Natural killer cell (primary cell): Measurements from ENCODE around the gene GUSB. TPM values are rescaled to one million over a fixed set of nuclear protein-coding genes. Genes with fewer than 3 reads are reported as not detected.
"Not testable (repeated sequence)": the region's sequence is repeated elsewhere in the genome, so short reads cannot be mapped to it uniquely, and the experiment has no call there.

Source experiments
- ATAC-seq, 3 donors: fragments of 150-1000 bp in 2 of 3; fragments of 200-7000 bp in 1 of 3; cut with Tn5 transposase; 1 replicate in 1 of 3; 2 replicates in 2 of 3; pipeline ENCODE4 v1.10.0; 2021; ENCODE audit warnings: mild to moderate bottlenecking in 2 of 3, moderate library complexity in 2 of 3
- DNase-seq, 2 donors: peaks; one replicate each; pipeline versions ENCODE4 v3.0.0 to v3.0.0-alpha.2; 2013 to 2021; ENCODE audit warnings: mixed read lengths in 1 of 2
- H3K27ac ChIP-seq: one replicate; pipeline ENCODE4 v1.5.1; 2013; ENCODE audit warnings: mild to moderate bottlenecking, low read length
- H3K27me3 ChIP-seq: one replicate; pipeline ENCODE4 v1.6.1; 2013; ENCODE audit warnings: low read length; ENCODE audit not compliant: control insufficient read depth, insufficient read depth
- H3K36me3 ChIP-seq: one replicate; pipeline ENCODE4 v1.6.1; 2013; ENCODE audit warnings: low read length; ENCODE audit not compliant: control insufficient read depth, insufficient read depth
- H3K4me1 ChIP-seq: one replicate; pipeline ENCODE4 v1.6.1; 2013; ENCODE audit warnings: low read length; ENCODE audit not compliant: control insufficient read depth, insufficient read depth
- H3K4me3 ChIP-seq: one replicate; pipeline ENCODE4 v1.5.1; 2013; ENCODE audit warnings: low read length
- H3K9me3 ChIP-seq: one replicate; pipeline ENCODE4 v1.6.1; 2013; ENCODE audit warnings: low read length; ENCODE audit not compliant: control insufficient read depth, insufficient read depth
- H3K27ac Mint-ChIP-seq, 2 donors: one replicate each; pipeline ENCODE4 v1.8.0; 2022; ENCODE audit warnings: mild to moderate bottlenecking in 2 of 2, mixed read lengths in 2 of 2, moderate library complexity in 1 of 2
- H3K27me3 Mint-ChIP-seq, 2 donors: one replicate each; pipeline ENCODE4 v1.8.0; 2022; ENCODE audit warnings: low read depth in 2 of 2, mixed read lengths in 2 of 2
- H3K36me3 Mint-ChIP-seq: one replicate; pipeline ENCODE4 v1.8.0; 2022; ENCODE audit warnings: mixed read lengths
- H3K4me1 Mint-ChIP-seq, 2 donors: one replicate each; pipeline ENCODE4 v1.8.0; 2022; ENCODE audit warnings: mixed read lengths in 2 of 2
- H3K4me3 Mint-ChIP-seq: one replicate; pipeline ENCODE4 v1.8.0; 2022; ENCODE audit warnings: mild to moderate bottlenecking, moderate library complexity, mixed read lengths
- H3K9me3 Mint-ChIP-seq, 2 donors: one replicate each; pipeline ENCODE4 v1.8.0; 2022; ENCODE audit warnings: mixed read lengths in 2 of 2
- WGBS: methylation state at CpG from one replicate; pipeline ENCODE4 v1.1.7; 2013; ENCODE audit warnings: missing lambda C conversion rate; ENCODE audit not compliant: insufficient coverage; 5-methylcytosine and 5-hydroxymethylcytosine counted together
- intact Hi-C: fragments of 100-400 bp; cut with micrococcal nuclease; formaldehyde crosslinking; loops from one replicate; pipeline ENCODE4 v1.14.2; 2022
- total RNA-seq, 4 donors: library from RNA; stranded (reverse); fragments of 120-200 nt in 1 of 4; gene quantifications; one replicate each; pipeline versions ENCODE4 v1.2.3 to v1.2.4, GENCODE V29; 2013 to 2022
- TF ChIP-seq, protein P1 (sequence below): fragments of 200-600 bp; IDR thresholded peaks from one replicate; pipeline ENCODE4 v1.8.0; 2022; ENCODE audit warnings: antibody characterized with exemption

The GUSB gene
- total RNA-seq, 3 donors from 2014 or later (not counting 1 experiment from before 2014, with no cell fraction given) = 68.8 to 94.5 (median 85.7) TPM

DNA sequence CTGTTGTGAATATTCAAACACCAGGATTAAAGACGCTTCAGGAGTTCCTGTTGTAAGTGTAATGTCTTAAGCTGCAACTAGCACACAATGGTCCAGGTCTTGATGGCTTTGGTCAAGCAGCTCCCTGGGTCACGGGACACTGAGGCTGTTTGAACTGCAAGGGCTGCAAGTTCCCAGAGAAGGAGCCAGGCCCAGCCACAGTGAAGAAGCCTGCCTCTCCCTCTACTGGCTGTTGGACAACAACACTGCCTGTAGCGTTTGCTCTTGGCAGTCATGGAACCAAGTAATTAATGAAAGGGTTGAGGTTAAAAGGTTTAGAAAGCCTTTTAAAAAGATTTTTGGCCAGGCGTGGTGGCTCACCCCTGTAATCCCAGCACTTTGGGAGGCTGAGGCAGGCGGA lies 31.9 kb upstream of the GUSB start:
- no peak for ATAC-seq
- Histone ChIP-seq H3K9me3 (no peaks in the 10 kb centered on the region), H3K27me3 (no peaks in the 10 kb centered on the region), H3K4me1 (no peaks in the 10 kb centered on the region), H3K27ac (no peak overlapping the region), H3K36me3 (no peaks in the 10 kb centered on the region), H3K4me3 (no peak overlapping the region)
- no peaks in the 10 kb centered on the region for H3K4me1 Mint-ChIP-seq
- H3K9me3 Mint-ChIP-seq = no peaks in the 10 kb centered on the region
- whole genome bisulfite sequencing = 88% methylated on average over 4 of the region's 5 CpGs
- DNase-seq = no peak
- no peak overlapping the region for H3K27ac Mint-ChIP-seq
- intact Hi-C loops = no loop called here
- TF ChIP-seq, protein P1, sequence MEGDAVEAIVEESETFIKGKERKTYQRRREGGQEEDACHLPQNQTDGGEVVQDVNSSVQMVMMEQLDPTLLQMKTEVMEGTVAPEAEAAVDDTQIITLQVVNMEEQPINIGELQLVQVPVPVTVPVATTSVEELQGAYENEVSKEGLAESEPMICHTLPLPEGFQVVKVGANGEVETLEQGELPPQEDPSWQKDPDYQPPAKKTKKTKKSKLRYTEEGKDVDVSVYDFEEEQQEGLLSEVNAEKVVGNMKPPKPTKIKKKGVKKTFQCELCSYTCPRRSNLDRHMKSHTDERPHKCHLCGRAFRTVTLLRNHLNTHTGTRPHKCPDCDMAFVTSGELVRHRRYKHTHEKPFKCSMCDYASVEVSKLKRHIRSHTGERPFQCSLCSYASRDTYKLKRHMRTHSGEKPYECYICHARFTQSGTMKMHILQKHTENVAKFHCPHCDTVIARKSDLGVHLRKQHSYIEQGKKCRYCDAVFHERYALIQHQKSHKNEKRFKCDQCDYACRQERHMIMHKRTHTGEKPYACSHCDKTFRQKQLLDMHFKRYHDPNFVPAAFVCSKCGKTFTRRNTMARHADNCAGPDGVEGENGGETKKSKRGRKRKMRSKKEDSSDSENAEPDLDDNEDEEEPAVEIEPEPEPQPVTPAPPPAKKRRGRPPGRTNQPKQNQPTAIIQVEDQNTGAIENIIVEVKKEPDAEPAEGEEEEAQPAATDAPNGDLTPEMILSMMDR = no peak
- H3K4me3 Mint-ChIP-seq = no peak overlapping the region
- no peaks in the 10 kb centered on the region for H3K36me3 Mint-ChIP-seq
- H3K27me3 Mint-ChIP-seq = peaks cover 4 to 13% of the 10 kb centered on the region in 2 donors

DNA sequence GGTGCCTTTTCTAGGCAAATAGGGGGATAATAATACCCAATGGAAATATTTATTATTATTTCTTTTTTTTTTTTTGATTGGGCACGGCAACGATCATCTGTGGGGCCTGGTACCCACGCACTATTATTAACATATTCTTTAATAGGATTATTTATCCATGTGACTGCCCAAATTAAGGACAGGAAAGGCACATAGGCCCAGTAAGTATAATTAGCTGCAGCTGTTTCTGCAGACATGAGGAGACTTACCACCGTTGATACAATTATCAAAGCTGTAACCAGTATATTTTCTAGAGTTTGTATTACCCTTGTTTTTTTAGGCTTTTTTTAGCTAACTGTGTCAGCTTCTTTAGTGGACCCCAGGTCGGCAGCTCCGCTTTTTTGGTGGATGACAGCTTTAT lies 25.2 kb upstream of the GUSB start:
- TF ChIP-seq, protein P1 = no peak
- 86% methylated on average over 5 of the region's 6 CpGs for WGBS
- Histone ChIP-seq H3K4me1 (no peaks in the 10 kb centered on the region), H3K27me3 (no peaks in the 10 kb centered on the region), H3K27ac (no peak overlapping the region), H3K9me3 (no peaks in the 10 kb centered on the region), H3K36me3 (no peaks in the 10 kb centered on the region), H3K4me3 (no peak overlapping the region)
- DNase-seq (no peak), ATAC-seq (no peak)
- Mint-ChIP-seq H3K27ac (no peak overlapping the region), H3K4me3 (no peak overlapping the region), H3K36me3 (no peaks in the 10 kb centered on the region), H3K27me3 (no peaks in the 10 kb centered on the region), H3K9me3 (no peaks in the 10 kb centered on the region), H3K4me1 (no peaks in the 10 kb centered on the region)
- intact Hi-C loops = no loop called here

DNA sequence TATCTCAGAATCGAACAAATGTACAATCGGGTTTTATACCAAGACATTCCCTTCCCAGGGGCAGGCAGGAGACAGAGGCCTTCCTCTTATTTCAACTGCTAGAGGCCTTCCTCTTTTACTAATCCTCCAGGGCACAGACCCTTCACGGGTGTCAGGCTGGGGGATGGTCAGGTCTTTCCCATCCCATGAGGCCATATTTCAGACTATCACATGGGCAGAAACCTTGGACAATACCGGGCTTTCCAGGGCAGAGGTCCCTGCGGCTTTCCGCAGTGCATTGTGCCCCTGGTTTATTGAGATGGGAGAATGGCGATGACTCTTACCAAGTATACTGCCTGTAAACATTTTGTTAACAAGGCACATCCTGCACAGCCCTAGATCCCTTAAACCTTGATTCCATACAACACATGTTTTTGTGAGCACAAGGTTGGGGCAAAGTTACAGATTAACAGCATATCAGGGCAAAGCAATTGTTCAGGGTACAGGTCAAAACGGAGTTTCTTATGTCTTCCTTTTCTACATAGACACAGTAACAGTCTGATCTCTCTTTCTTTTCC lies 23.2 kb upstream of the GUSB start:
- H3K9me3 Mint-ChIP-seq, H3K4me3 Mint-ChIP-seq, H3K4me1 ChIP-seq, H3K27me3 Mint-ChIP-seq, intact Hi-C loops, H3K27me3 ChIP-seq, H3K36me3 Mint-ChIP-seq, ATAC-seq, H3K4me3 ChIP-seq, H3K4me1 Mint-ChIP-seq, DNase-seq, H3K36me3 ChIP-seq, H3K9me3 ChIP-seq, H3K27ac ChIP-seq, H3K27ac Mint-ChIP-seq: not testable (repeated sequence)
- WGBS = 90% methylated on average over 8 of the region's 8 CpGs

DNA sequence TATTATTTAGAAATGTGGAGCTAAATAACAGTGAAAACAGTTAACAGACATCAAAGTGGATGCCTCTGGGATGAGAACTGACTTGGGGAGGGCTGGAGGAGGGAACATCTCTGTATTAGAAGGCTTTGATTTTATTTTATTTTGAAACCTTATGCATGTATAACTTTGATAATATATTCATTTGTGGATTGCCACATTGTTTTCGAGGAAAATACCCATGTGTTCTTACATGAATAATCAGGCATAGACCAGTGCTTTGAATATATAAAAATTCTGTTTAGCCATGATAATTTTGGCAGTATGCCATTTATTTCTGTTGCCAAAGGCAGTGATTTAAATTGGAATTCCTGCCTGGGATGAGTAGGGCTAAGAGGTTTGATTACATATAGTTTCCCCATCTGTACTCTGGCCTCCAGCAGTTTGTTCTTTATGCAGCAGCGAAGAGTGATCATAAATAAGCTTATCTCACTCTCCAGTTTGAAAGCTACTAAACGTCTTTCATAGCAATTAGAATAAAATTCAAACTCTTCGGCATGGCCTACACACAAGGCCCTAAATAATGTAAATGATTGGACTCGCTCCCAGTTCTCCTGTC lies 18.9 kb upstream of the GUSB start:
- H3K4me1 Mint-ChIP-seq, intact Hi-C loops, H3K27ac Mint-ChIP-seq, DNase-seq, H3K9me3 Mint-ChIP-seq, H3K4me3 Mint-ChIP-seq, ATAC-seq, H3K9me3 ChIP-seq, H3K36me3 ChIP-seq, H3K27me3 ChIP-seq, H3K27ac ChIP-seq, H3K27me3 Mint-ChIP-seq, H3K36me3 Mint-ChIP-seq, H3K4me1 ChIP-seq, H3K4me3 ChIP-seq: not testable (repeated sequence)
- 100% methylated on average over 1 of the region's 5 CpGs for WGBS

DNA sequence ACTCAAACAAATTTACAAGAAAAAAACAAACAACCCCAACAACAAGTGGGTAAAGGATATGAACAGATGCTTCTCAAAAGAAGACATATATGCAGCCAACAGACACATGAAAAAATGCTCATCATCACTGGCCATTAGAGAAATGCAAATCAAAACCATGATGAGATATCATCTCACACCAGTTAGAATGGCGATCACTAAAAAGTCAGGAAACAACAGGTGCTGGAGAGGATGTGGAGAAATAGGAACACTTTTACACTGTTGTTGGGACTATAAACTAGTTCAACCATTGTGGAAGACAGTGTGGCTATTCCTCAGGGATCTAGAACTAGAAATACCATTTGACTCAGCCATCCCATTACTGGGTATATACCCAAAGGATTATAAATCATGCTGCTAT lies 13.0 kb upstream of the GUSB start:
- H3K27me3 ChIP-seq, ATAC-seq, H3K9me3 ChIP-seq, H3K36me3 Mint-ChIP-seq, H3K4me1 Mint-ChIP-seq, DNase-seq, H3K27ac Mint-ChIP-seq, H3K27ac ChIP-seq, H3K4me1 ChIP-seq, H3K9me3 Mint-ChIP-seq, H3K27me3 Mint-ChIP-seq, H3K4me3 ChIP-seq, H3K4me3 Mint-ChIP-seq, intact Hi-C loops, H3K36me3 ChIP-seq: not testable (repeated sequence)
- no CpG with 5 or more reads among the region's 1 CpG for WGBS
